HepG2 (cell line): ENCODE results near the gene CAMTA1. TPM values are rescaled to one million over a fixed set of nuclear protein-coding genes. Genes with fewer than 3 reads are reported as not detected.
A peak's percentile ranks its signal among the peaks of the same experiment; 100 is the strongest.

Experiments used
- CTCF ChIP-seq: sonication (generic); formaldehyde crosslinking; IDR thresholded peaks from 2 replicates; pipeline ENCODE4 v1.5.0; 2020; ENCODE audit warnings: mild to moderate bottlenecking, missing genetic modification reagents, moderate library complexity
- E2F2 ChIP-seq: sonication (generic); formaldehyde crosslinking; IDR thresholded peaks from 2 replicates; pipeline ENCODE4 v1.4.0; 2020; ENCODE audit warnings: missing genetic modification reagents, borderline replicate concordance
- EP300 ChIP-seq, 3 experiments: sonication (generic) in 1 of 3; formaldehyde crosslinking in 1 of 3; IDR thresholded peaks; 2 replicates each; pipeline versions ENCODE4 v1.5.1 to v1.6.1; 2011 to 2020; ENCODE audit warnings: low read depth in 2 of 3, low read length in 2 of 3, borderline replicate concordance in 1 of 3, improper control_type of control experiment in 1 of 3, mild to moderate bottlenecking in 1 of 3, missing genetic modification reagents in 1 of 3, moderate library complexity in 1 of 3
- HBP1 ChIP-seq: IDR thresholded peaks from 2 replicates; pipeline ENCODE4 v1.6.1; 2016; ENCODE audit warnings: low read depth, control low read depth
- MAZ ChIP-seq, 2 experiments: sonication (generic) in 1 of 2; formaldehyde crosslinking in 1 of 2; IDR thresholded peaks; 2 replicates each; pipeline versions ENCODE4 v1.5.0 to v1.6.1; 2012 to 2020; ENCODE audit warnings: low read depth in 2 of 2, mild to moderate bottlenecking in 2 of 2, borderline replicate concordance in 1 of 2, improper control_type of control experiment in 1 of 2, low read length in 1 of 2, missing genetic modification reagents in 1 of 2, moderate library complexity in 1 of 2
- MTA1 ChIP-seq: sonication (generic); formaldehyde crosslinking; IDR thresholded peaks from 2 replicates; pipeline ENCODE4 v1.4.0; 2020; ENCODE audit warnings: missing genetic modification reagents, mild to moderate bottlenecking, borderline replicate concordance
- NR2C2 ChIP-seq: sonication (generic); formaldehyde crosslinking; IDR thresholded peaks from 2 replicates; pipeline ENCODE4 v1.4.0; 2020; ENCODE audit warnings: missing genetic modification reagents, mild to moderate bottlenecking, moderate library complexity, borderline replicate concordance
- PATZ1 ChIP-seq: sonication (generic); formaldehyde crosslinking; IDR thresholded peaks from 2 replicates; pipeline ENCODE4 v1.4.0; 2020; ENCODE audit warnings: missing genetic modification reagents
- REPIN1 ChIP-seq: sonication (generic); formaldehyde crosslinking; IDR thresholded peaks from 2 replicates; pipeline ENCODE4 v1.8.0; 2022; ENCODE audit warnings: missing genetic modification reagents, low read depth, mild to moderate bottlenecking, borderline replicate concordance
- SNAPC2 ChIP-seq: sonication (generic); formaldehyde crosslinking; IDR thresholded peaks from 2 replicates; pipeline ENCODE4 v1.8.1; 2022; ENCODE audit warnings: mild to moderate bottlenecking, missing genetic modification reagents
- THAP8 ChIP-seq: sonication (generic); formaldehyde crosslinking; IDR thresholded peaks from 2 replicates; pipeline ENCODE4 v1.5.1; 2020; ENCODE audit warnings: missing genetic modification reagents, mild to moderate bottlenecking, borderline replicate concordance
- ZFAT ChIP-seq: sonication (generic); formaldehyde crosslinking; conservative IDR thresholded peaks from 2 replicates; pipeline ENCODE4 v1.8.1; 2023; ENCODE audit warnings: missing genetic modification reagents, inconsistent platforms
- ZMYM3 ChIP-seq: sonication (generic); formaldehyde crosslinking; IDR thresholded peaks from 2 replicates; pipeline ENCODE4 v1.5.1; 2020; ENCODE audit warnings: mild to moderate bottlenecking, missing genetic modification reagents
- ZNF138 ChIP-seq: sonication (generic); formaldehyde crosslinking; IDR thresholded peaks from 2 replicates; pipeline ENCODE4 v1.5.0; 2020; ENCODE audit warnings: mild to moderate bottlenecking, low read depth, missing genetic modification reagents
- ZNF317 ChIP-seq: sonication (generic); formaldehyde crosslinking; IDR thresholded peaks from 2 replicates; pipeline ENCODE4 v1.5.0; 2020; ENCODE audit warnings: mild to moderate bottlenecking, missing genetic modification reagents
- ZNF468 ChIP-seq: sonication (generic); formaldehyde crosslinking; IDR thresholded peaks from 2 replicates; pipeline ENCODE4 v1.8.0; 2022; ENCODE audit warnings: mild to moderate bottlenecking, moderate library complexity, missing genetic modification reagents
- ZNF547 ChIP-seq: sonication (generic); formaldehyde crosslinking; IDR thresholded peaks from 2 replicates; pipeline ENCODE4 v1.5.1; 2020; ENCODE audit warnings: mild to moderate bottlenecking, missing genetic modification reagents
- ZNF564 ChIP-seq: sonication (generic); formaldehyde crosslinking; IDR thresholded peaks from 2 replicates; pipeline ENCODE4 v1.8.1; 2023; ENCODE audit warnings: mild to moderate bottlenecking, missing genetic modification reagents
- ZNF790 ChIP-seq: sonication (generic); formaldehyde crosslinking; IDR thresholded peaks from 2 replicates; pipeline ENCODE4 v1.8.0; 2022; ENCODE audit warnings: missing genetic modification reagents, mild to moderate bottlenecking, borderline replicate concordance
- ZSCAN20 ChIP-seq: sonication (generic); formaldehyde crosslinking; IDR thresholded peaks from 2 replicates; pipeline ENCODE4 v1.4.0; 2020; ENCODE audit warnings: missing genetic modification reagents, mild to moderate bottlenecking, borderline replicate concordance
- ZSCAN29 ChIP-seq: sonication (generic); formaldehyde crosslinking; conservative IDR thresholded peaks from 2 replicates; pipeline ENCODE4 v1.4.0; 2020; ENCODE audit warnings: mild to moderate bottlenecking, missing genetic modification reagents
- polyA plus RNA-seq, 8 experiments: library from polyadenylated mRNA; depleted of rRNA in 3 of 8; stranded (reverse) in 7 of 8; unstranded in 1 of 8; fragments of >200 nt; fragmentation: Illumina TruSeq in 4 of 8; extraction: Trizol in 4 of 8; gene quantifications; 2 replicates each; pipeline versions ENCODE4 v1.2.1 to v1.2.3, GENCODE V29; 2011 to 2016; ENCODE audit warnings: low read depth in 4 of 8, missing spikeins in 1 of 8, mixed read lengths in 1 of 8; ENCODE audit not compliant: insufficient read depth in 1 of 8
- total RNA-seq, 5 experiments: library from RNA; depleted of rRNA; stranded (reverse); fragments of >200 nt; fragmentation: Illumina TruSeq; extraction: Trizol; gene quantifications; 2 replicates each; pipeline ENCODE4 v1.2.3, GENCODE V29; 2016; ENCODE audit warnings: low read depth in 1 of 5

The CAMTA1 gene
- total and polyA plus RNA-seq, 2 of the 13 experiments (the other 11 are each of a cell fraction or from before 2014, with no cell fraction given), result 25.0 to 36.4 TPM

GRCh38 chr1:7783826-7784491 is 998.7 kb downstream of the CAMTA1 start, which contains the start of gene PER3 (continued):
- TF ChIP-seq SNAPC2 (CRISPR knock-in tag) (no peak), ZNF547 (no peak), MTA1 (CRISPR knock-in tag) (no peak), E2F2 (CRISPR knock-in tag) (no peak), HBP1 (no peak), THAP8 (CRISPR knock-in tag) (no peak), CTCF (CRISPR knock-in tag) (no peak), ZNF790 (CRISPR knock-in tag) (no peak), ZMYM3 (CRISPR knock-in tag) (no peak), REPIN1 (no peak), ZNF317 (CRISPR knock-in tag) (no peak), EP300 (IDR thresholded peaks at IDR 0.05; ENCODE audit: low read depth in 2 of 2, low read length in 2 of 2) (peak in 1 of 2 experiments; percentile 14; a peak in 1 of 4 replicates), EP300 (CRISPR knock-in tag; IDR thresholded peaks at IDR 0.05; ENCODE audit: borderline replicate concordance) (no peak), ZNF468 (CRISPR knock-in tag) (no peak), ZSCAN20 (no peak), MAZ (IDR thresholded peaks at IDR 0.05; ENCODE audit: borderline replicate concordance, low read depth, low read length) (peak; percentile 75), MAZ (CRISPR knock-in tag; IDR thresholded peaks at IDR 0.05; ENCODE audit: low read depth) (peak; percentile 47), ZSCAN29 (CRISPR knock-in tag) (no peak), ZFAT (CRISPR knock-in tag) (no peak), NR2C2 (no peak), ZNF564 (peak; percentile 99), PATZ1 (CRISPR knock-in tag) (no peak), ZNF138 (CRISPR knock-in tag) (no peak)
